HEK293 (cell line): ENCODE data around the gene MESP2.

Experiments used
- CTCF ChIA-PET: fragments of 350-600 bp; formaldehyde crosslinking; extraction: SDS; loops from one replicate; lab custom pipeline; 2021; ENCODE audit warnings: antibody characterized with exemption; lab: Yijun Ruan, JAX
- POLR2A ChIA-PET: fragments of 300-600 bp; formaldehyde crosslinking; extraction: SDS; loops from one replicate; lab custom pipeline; 2020; ENCODE audit warnings: antibody characterized with exemption, inconsistent platforms; lab: Yijun Ruan, JAX
- H3K27ac ChIP-seq: fragments of 200-500 bp; sonication (Bioruptor generic); 2 replicates; pipeline ENCODE4 v1.5.1; 2014; ENCODE audit warnings: low read depth, low read length, control low read depth, inconsistent platforms; ENCODE audit errors: extremely low read depth
- H3K36me3 ChIP-seq, 2 experiments: fragments of 200-500 bp in 1 of 2; sonication (Bioruptor generic) in 1 of 2; 1 replicate in 1 of 2; 2 replicates in 1 of 2; pipeline ENCODE4 v1.5.1; 2014 to 2017; ENCODE audit warnings: inconsistent platforms in 2 of 2, low read length in 2 of 2; ENCODE audit not compliant: control insufficient read depth in 2 of 2, insufficient read depth in 1 of 2
- H3K4me1 ChIP-seq: fragments of 200-500 bp; sonication (Bioruptor generic); 2 replicates; pipeline ENCODE4 v1.5.1; 2014; ENCODE audit warnings: mild to moderate bottlenecking, low read length, inconsistent platforms; ENCODE audit not compliant: control insufficient read depth, insufficient read depth
- H3K4me3 ChIP-seq: 2 replicates; pipeline ENCODE4 v1.5.1; 2011; ENCODE audit warnings: low read depth, mild to moderate bottlenecking, control low read depth, low read length, moderate library complexity
- H3K9me3 ChIP-seq: fragments of 200-500 bp; sonication (Bioruptor generic); 2 replicates; pipeline ENCODE4 v1.5.1; 2014; ENCODE audit warnings: low read depth, low read length, inconsistent platforms; ENCODE audit not compliant: control insufficient read depth, insufficient read depth
- FEZF1 ChIP-seq: fragments of 450-650 bp; formaldehyde crosslinking; IDR thresholded peaks from 2 replicates; pipeline ENCODE4 v1.5.1; 2016; ENCODE audit warnings: missing biosample characterization, missing genetic modification characterization
- HOXA7 ChIP-seq: sonication (generic); formaldehyde crosslinking; IDR thresholded peaks from 2 replicates; pipeline ENCODE4 v1.8.1; 2022; ENCODE audit warnings: missing genetic modification reagents, borderline replicate concordance
- YY2 ChIP-seq: fragments of 450-650 bp; formaldehyde crosslinking; IDR thresholded peaks from 2 replicates; pipeline ENCODE4 v1.5.1; 2016; ENCODE audit warnings: missing biosample characterization, missing genetic modification characterization
- ZBTB48 ChIP-seq: fragments of 450-650 bp; formaldehyde crosslinking; IDR thresholded peaks from 2 replicates; pipeline ENCODE4 v1.5.1; 2016; ENCODE audit warnings: missing biosample characterization, missing genetic modification characterization
- ZNF239 ChIP-seq: fragments of 450-650 bp; formaldehyde crosslinking; IDR thresholded peaks from 2 replicates; pipeline ENCODE4 v1.5.1; 2016; ENCODE audit warnings: missing biosample characterization, missing genetic modification characterization
- ZNF423 ChIP-seq: fragments of 450-650 bp; formaldehyde crosslinking; IDR thresholded peaks from 2 replicates; pipeline ENCODE4 v1.5.1; 2016; ENCODE audit warnings: missing biosample characterization, missing genetic modification characterization
- ZNF473 ChIP-seq: fragments of 450-650 bp; formaldehyde crosslinking; IDR thresholded peaks from 2 replicates; pipeline ENCODE4 v1.5.1; 2017; ENCODE audit warnings: missing biosample characterization, missing genetic modification characterization
- ZNF585B ChIP-seq: fragments of 450-650 bp; formaldehyde crosslinking; IDR thresholded peaks from 2 replicates; pipeline ENCODE4 v1.5.1; 2016; ENCODE audit warnings: missing biosample characterization, missing genetic modification characterization
- ZNF664 ChIP-seq: fragments of 450-650 bp; formaldehyde crosslinking; IDR thresholded peaks from 2 replicates; pipeline ENCODE4 v1.5.1; 2016; ENCODE audit warnings: missing biosample characterization, missing genetic modification characterization
- ZNF837 ChIP-seq: fragments of 450-650 bp; formaldehyde crosslinking; IDR thresholded peaks from 2 replicates; pipeline ENCODE4 v1.5.1; 2016; ENCODE audit warnings: missing biosample characterization, missing genetic modification characterization
- ZNF843 ChIP-seq: fragments of 450-650 bp; formaldehyde crosslinking; IDR thresholded peaks from 2 replicates; pipeline ENCODE4 v1.5.1; 2016; ENCODE audit warnings: missing biosample characterization, missing genetic modification characterization
- TF ChIP-seq, protein P1 (sequence below): fragments of 450-650 bp; formaldehyde crosslinking; IDR thresholded peaks from 2 replicates; pipeline ENCODE4 v1.5.1; 2016; ENCODE audit warnings: missing biosample characterization, missing genetic modification characterization
- TF ChIP-seq, protein P2 (sequence below): fragments of 450-650 bp; formaldehyde crosslinking; IDR thresholded peaks from 2 replicates; pipeline ENCODE4; 2016; ENCODE audit warnings: missing biosample characterization, missing genetic modification characterization
- TF ChIP-seq, protein P3 (sequence below): fragments of 450-650 bp; formaldehyde crosslinking; IDR thresholded peaks from 2 replicates; pipeline ENCODE4 v1.5.1; 2016; ENCODE audit warnings: missing biosample characterization, missing genetic modification characterization, low read depth
- TF ChIP-seq, protein P4 (sequence below): fragments of 450-650 bp; formaldehyde crosslinking; IDR thresholded peaks from 2 replicates; pipeline ENCODE4 v1.5.1; 2016; ENCODE audit warnings: missing biosample characterization, missing genetic modification characterization
- TF ChIP-seq, protein P5 (sequence below): fragments of 450-650 bp; formaldehyde crosslinking; IDR thresholded peaks from 2 replicates; pipeline ENCODE4 v1.5.1; 2016; ENCODE audit warnings: missing biosample characterization, missing genetic modification characterization
- TF ChIP-seq, protein P6 (sequence below): fragments of 450-650 bp; formaldehyde crosslinking; IDR thresholded peaks from 2 replicates; pipeline ENCODE4 v1.5.1; 2016; ENCODE audit warnings: missing biosample characterization, missing genetic modification characterization

Gene MESP2

DNA sequence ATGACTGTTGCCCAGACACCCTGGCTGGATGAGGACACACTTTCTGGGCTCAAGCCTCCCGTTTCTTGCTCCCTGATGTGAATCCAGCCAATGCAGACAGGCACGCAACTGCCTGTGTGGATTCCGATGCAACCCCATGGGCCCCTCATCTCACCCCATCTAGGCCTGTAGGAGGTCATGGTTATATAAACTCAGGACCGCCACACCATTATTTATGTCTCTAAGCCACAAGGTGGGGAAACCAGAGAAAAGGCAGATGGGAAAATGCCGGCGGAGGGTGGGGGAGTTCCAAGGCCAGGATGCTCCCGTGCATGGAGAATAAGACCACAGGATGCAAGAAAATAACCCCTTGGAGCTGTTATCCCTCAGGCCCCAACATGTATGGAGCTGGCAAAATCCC lies 27.1 kb upstream of the MESP2 start:
- Histone ChIP-seq H3K4me3 (no peak overlapping the region), H3K9me3 (no peaks in the 10 kb centered on the region), H3K36me3 (no peaks in the 10 kb centered on the region; a peak in 1 of 3 replicates), H3K27ac (no peak overlapping the region), H3K4me1 (peaks cover 8% of the 10 kb centered on the region; the same call in 1 of the 2 replicates)
- TF ChIP-seq, protein P1, sequence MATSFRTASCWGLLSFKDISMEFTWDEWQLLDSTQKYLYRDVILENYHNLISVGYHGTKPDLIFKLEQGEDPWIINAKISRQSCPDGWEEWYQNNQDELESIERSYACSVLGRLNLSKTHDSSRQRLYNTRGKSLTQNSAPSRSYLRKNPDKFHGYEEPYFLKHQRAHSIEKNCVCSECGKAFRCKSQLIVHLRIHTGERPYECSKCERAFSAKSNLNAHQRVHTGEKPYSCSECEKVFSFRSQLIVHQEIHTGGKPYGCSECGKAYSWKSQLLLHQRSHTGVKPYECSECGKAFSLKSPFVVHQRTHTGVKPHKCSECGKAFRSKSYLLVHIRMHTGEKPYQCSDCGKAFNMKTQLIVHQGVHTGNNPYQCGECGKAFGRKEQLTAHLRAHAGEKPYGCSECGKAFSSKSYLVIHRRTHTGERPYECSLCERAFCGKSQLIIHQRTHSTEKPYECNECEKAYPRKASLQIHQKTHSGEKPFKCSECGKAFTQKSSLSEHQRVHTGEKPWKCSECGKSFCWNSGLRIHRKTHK (tag by site-specific recombination) = no peak
- TF ChIP-seq ZNF585B (tag by site-specific recombination) (no peak), ZNF423 (tag by site-specific recombination) (no peak), ZNF843 (tag by site-specific recombination) (no peak), ZNF473 (tag by site-specific recombination) (no peak), ZNF837 (tag by site-specific recombination) (no peak), HOXA7 (CRISPR knock-in tag) (no peak), ZNF239 (tag by site-specific recombination) (no peak)
- TF ChIP-seq, protein P2, sequence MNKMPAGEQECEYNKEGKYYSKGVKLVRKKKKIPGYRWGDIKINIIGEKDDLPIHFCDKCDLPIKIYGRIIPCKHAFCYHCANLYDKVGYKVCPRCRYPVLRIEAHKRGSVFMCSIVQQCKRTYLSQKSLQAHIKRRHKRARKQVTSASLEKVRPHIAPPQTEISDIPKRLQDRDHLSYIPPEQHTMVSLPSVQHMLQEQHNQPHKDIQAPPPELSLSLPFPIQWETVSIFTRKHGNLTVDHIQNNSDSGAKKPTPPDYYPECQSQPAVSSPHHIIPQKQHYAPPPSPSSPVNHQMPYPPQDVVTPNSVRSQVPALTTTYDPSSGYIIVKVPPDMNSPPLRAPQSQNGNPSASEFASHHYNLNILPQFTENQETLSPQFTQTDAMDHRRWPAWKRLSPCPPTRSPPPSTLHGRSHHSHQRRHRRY = no peak
- CTCF ChIA-PET = interaction anchor here (0.7 to 4.7 kb wide), 4 partner anchors 9 to 133 kb away, joined by 3 to 25 read pairs (median 10); no protein-coding TSS in a partner anchor
- POLR2A ChIA-PET = interaction anchor here (2.1 kb wide), 1 partner anchor 9 kb away, joined by 8 read pairs; no protein-coding TSS in a partner anchor

DNA sequence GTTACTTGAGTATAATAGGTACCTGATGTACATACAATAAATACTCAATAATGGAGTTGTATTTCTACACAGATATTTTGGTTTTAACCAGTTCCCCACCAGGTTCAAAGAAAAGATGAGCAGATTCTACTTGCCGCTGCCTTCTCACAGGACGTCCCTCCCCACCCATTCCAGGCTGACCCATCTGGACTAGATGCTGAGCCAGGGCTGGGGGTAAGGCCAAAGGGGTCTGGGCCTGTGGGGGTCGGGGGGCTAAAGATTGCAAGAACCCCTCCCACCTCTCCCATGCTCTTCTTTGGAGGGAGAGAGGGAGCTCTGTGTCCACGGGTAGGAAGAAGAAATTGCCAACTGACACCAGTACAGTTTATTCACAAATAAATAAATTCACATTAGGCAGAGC lies 26.6 kb upstream of the MESP2 start:
- Histone ChIP-seq H3K9me3 (no peaks in the 10 kb centered on the region), H3K4me3 (no peak overlapping the region), H3K36me3 (no peaks in the 10 kb centered on the region; a peak in 1 of 3 replicates), H3K4me1 (peaks cover 8% of the 10 kb centered on the region; the same call in 1 of the 2 replicates), H3K27ac (0 out of 2 replicates have a peak overlapping the region, but pooled peaks have one; percentile 77)
- CTCF ChIA-PET = interaction anchor here (1.0 to 4.7 kb wide), 4 partner anchors 9 to 344 kb away, joined by 3 to 25 read pairs (median 10); no protein-coding TSS in a partner anchor
- POLR2A ChIA-PET = interaction anchor here (2.1 kb wide), 1 partner anchor 9 kb away, joined by 8 read pairs; no protein-coding TSS in a partner anchor
- TF ChIP-seq ZBTB48 = no peak
- TF ChIP-seq, protein P3, sequence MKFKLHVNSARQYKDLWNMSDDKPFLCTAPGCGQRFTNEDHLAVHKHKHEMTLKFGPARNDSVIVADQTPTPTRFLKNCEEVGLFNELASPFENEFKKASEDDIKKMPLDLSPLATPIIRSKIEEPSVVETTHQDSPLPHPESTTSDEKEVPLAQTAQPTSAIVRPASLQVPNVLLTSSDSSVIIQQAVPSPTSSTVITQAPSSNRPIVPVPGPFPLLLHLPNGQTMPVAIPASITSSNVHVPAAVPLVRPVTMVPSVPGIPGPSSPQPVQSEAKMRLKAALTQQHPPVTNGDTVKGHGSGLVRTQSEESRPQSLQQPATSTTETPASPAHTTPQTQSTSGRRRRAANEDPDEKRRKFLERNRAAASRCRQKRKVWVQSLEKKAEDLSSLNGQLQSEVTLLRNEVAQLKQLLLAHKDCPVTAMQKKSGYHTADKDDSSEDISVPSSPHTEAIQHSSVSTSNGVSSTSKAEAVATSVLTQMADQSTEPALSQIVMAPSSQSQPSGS (tag by site-specific recombination) = no peak
- TF ChIP-seq ZNF664 (tag by site-specific recombination) = no peak
- no peak for TF ChIP-seq FEZF1 (tag by site-specific recombination)
- TF ChIP-seq, protein P4, sequence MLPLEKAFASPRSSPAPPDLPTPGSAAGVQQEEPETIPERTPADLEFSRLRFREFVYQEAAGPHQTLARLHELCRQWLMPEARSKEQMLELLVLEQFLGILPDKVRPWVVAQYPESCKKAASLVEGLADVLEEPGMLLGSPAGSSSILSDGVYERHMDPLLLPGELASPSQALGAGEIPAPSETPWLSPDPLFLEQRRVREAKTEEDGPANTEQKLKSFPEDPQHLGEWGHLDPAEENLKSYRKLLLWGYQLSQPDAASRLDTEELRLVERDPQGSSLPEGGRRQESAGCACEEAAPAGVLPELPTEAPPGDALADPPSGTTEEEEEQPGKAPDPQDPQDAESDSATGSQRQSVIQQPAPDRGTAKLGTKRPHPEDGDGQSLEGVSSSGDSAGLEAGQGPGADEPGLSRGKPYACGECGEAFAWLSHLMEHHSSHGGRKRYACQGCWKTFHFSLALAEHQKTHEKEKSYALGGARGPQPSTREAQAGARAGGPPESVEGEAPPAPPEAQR (tag by site-specific recombination) = no peak
- TF ChIP-seq YY2 (tag by site-specific recombination) = no peak
- no peak for TF ChIP-seq HOXA7 (CRISPR knock-in tag)
- TF ChIP-seq, protein P5, sequence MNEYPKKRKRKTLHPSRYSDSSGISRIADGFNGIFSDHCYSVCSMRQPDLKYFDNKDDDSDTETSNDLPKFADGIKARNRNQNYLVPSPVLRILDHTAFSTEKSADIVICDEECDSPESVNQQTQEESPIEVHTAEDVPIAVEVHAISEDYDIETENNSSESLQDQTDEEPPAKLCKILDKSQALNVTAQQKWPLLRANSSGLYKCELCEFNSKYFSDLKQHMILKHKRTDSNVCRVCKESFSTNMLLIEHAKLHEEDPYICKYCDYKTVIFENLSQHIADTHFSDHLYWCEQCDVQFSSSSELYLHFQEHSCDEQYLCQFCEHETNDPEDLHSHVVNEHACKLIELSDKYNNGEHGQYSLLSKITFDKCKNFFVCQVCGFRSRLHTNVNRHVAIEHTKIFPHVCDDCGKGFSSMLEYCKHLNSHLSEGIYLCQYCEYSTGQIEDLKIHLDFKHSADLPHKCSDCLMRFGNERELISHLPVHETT (tag by site-specific recombination) = no peak
- no peak for TF ChIP-seq ZNF473 (tag by site-specific recombination)
- TF ChIP-seq, protein P6, sequence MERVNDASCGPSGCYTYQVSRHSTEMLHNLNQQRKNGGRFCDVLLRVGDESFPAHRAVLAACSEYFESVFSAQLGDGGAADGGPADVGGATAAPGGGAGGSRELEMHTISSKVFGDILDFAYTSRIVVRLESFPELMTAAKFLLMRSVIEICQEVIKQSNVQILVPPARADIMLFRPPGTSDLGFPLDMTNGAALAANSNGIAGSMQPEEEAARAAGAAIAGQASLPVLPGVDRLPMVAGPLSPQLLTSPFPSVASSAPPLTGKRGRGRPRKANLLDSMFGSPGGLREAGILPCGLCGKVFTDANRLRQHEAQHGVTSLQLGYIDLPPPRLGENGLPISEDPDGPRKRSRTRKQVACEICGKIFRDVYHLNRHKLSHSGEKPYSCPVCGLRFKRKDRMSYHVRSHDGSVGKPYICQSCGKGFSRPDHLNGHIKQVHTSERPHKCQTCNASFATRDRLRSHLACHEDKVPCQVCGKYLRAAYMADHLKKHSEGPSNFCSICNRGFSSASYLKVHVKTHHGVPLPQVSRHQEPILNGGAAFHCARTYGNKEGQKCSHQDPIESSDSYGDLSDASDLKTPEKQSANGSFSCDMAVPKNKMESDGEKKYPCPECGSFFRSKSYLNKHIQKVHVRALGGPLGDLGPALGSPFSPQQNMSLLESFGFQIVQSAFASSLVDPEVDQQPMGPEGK = no peak
